HepG2 (cell line): ENCODE measurements around the gene HSDL2. TPM values are rescaled to one million over a fixed set of nuclear protein-coding genes. Genes with fewer than 3 reads are reported as not detected.

Experiments
- ARNT2 ChIP-seq: sonication (generic); formaldehyde crosslinking; IDR thresholded peaks from 2 replicates; pipeline ENCODE4 v1.8.0; 2022; ENCODE audit warnings: mild to moderate bottlenecking, low read depth, missing genetic modification reagents, moderate library complexity
- BCL6 ChIP-seq: IDR thresholded peaks from 2 replicates; pipeline ENCODE4 v1.6.1; 2016; ENCODE audit warnings: missing genetic modification reagents, missing compliant biosample characterization
- DNMT3B ChIP-seq: conservative IDR thresholded peaks from 2 replicates; pipeline ENCODE4 v1.6.1; 2016; ENCODE audit warnings: missing biosample characterization, control low read depth
- FOSL1 ChIP-seq: sonication (generic); formaldehyde crosslinking; IDR thresholded peaks from 2 replicates; pipeline ENCODE4 v1.9.0; 2021; ENCODE audit warnings: missing genetic modification reagents, borderline replicate concordance
- IRF9 ChIP-seq: sonication (generic); formaldehyde crosslinking; IDR thresholded peaks from 2 replicates; pipeline ENCODE4 v1.8.0; 2022; ENCODE audit warnings: missing genetic modification reagents, mild to moderate bottlenecking, borderline replicate concordance
- LBX2 ChIP-seq: sonication (generic); formaldehyde crosslinking; IDR thresholded peaks from 2 replicates; pipeline ENCODE4 v1.5.0; 2020; ENCODE audit warnings: missing genetic modification reagents, mild to moderate bottlenecking, borderline replicate concordance
- MAZ ChIP-seq, 2 experiments: sonication (generic) in 1 of 2; formaldehyde crosslinking in 1 of 2; IDR thresholded peaks; 2 replicates each; pipeline versions ENCODE4 v1.5.0 to v1.6.1; 2012 to 2020; ENCODE audit warnings: low read depth in 2 of 2, mild to moderate bottlenecking in 2 of 2, borderline replicate concordance in 1 of 2, improper control_type of control experiment in 1 of 2, low read length in 1 of 2, missing genetic modification reagents in 1 of 2, moderate library complexity in 1 of 2
- MLLT10 ChIP-seq: sonication (generic); formaldehyde crosslinking; IDR thresholded peaks from 2 replicates; pipeline ENCODE4 v1.4.0; 2020; ENCODE audit warnings: missing genetic modification reagents
- NONO ChIP-seq, 2 experiments: fragments of 450-650 bp in 1 of 2; sonication (generic) in 1 of 2; formaldehyde crosslinking in 1 of 2; IDR thresholded peaks in 1 of 2; conservative IDR thresholded peaks in 1 of 2; 2 replicates each; pipeline versions ENCODE4 v1.6.1 to v1.8.0; 2017 to 2022; ENCODE audit warnings: mild to moderate bottlenecking in 1 of 2, missing genetic modification reagents in 1 of 2, moderate library complexity in 1 of 2
- RBFOX2 ChIP-seq: fragments of 200-400 bp; formaldehyde crosslinking; IDR thresholded peaks from 2 replicates; pipeline ENCODE4 v1.6.1; 2017; ENCODE audit warnings: low read depth, mild to moderate bottlenecking, low read length
- ZNF496 ChIP-seq: sonication (generic); formaldehyde crosslinking; IDR thresholded peaks from 2 replicates; pipeline ENCODE4 v1.8.1; 2023; ENCODE audit warnings: mild to moderate bottlenecking, moderate library complexity, missing genetic modification reagents; ENCODE audit not compliant: insufficient replicate concordance
- ZNF629 ChIP-seq: sonication (generic); formaldehyde crosslinking; conservative IDR thresholded peaks from 2 replicates; pipeline ENCODE4 v1.5.0; 2020; ENCODE audit warnings: missing genetic modification reagents
- ZNF652 ChIP-seq: IDR thresholded peaks from 2 replicates; pipeline ENCODE4 v1.6.1; 2016; ENCODE audit warnings: low read depth, borderline replicate concordance
- ZNF713 ChIP-seq: sonication (generic); formaldehyde crosslinking; IDR thresholded peaks from 2 replicates; pipeline ENCODE4 v1.4.0; 2020; ENCODE audit warnings: mild to moderate bottlenecking, missing genetic modification reagents
- ZNF768 ChIP-seq: sonication (generic); formaldehyde crosslinking; IDR thresholded peaks from 2 replicates; pipeline ENCODE4 v1.4.0; 2020; ENCODE audit warnings: missing genetic modification reagents
- ZNF772 ChIP-seq: sonication (generic); formaldehyde crosslinking; IDR thresholded peaks from 2 replicates; pipeline ENCODE4 v1.5.0; 2020; ENCODE audit warnings: mild to moderate bottlenecking, missing genetic modification reagents
- ZNF775 ChIP-seq: sonication (generic); formaldehyde crosslinking; IDR thresholded peaks from 2 replicates; pipeline ENCODE4 v1.4.0; 2020; ENCODE audit warnings: missing genetic modification reagents, mild to moderate bottlenecking, moderate library complexity, borderline replicate concordance
- ZNF792 ChIP-seq: IDR thresholded peaks from 2 replicates; pipeline ENCODE4 v1.6.1; 2016
- ZNF878 ChIP-seq: sonication (generic); formaldehyde crosslinking; IDR thresholded peaks from 2 replicates; pipeline ENCODE4 v1.8.1; 2023; ENCODE audit warnings: mild to moderate bottlenecking, missing genetic modification reagents, moderate library complexity
- ZSCAN21 ChIP-seq: sonication (generic); formaldehyde crosslinking; IDR thresholded peaks from 2 replicates; pipeline ENCODE4 v1.8.0; 2022; ENCODE audit warnings: mild to moderate bottlenecking, missing genetic modification reagents, moderate library complexity, borderline replicate concordance
- ZSCAN30 ChIP-seq: sonication (generic); formaldehyde crosslinking; IDR thresholded peaks from 2 replicates; pipeline ENCODE4 v1.5.0; 2020; ENCODE audit warnings: mild to moderate bottlenecking, missing genetic modification reagents
- polyA plus RNA-seq, 8 experiments: library from polyadenylated mRNA; depleted of rRNA in 3 of 8; stranded (reverse) in 7 of 8; unstranded in 1 of 8; fragments of >200 nt; fragmentation: Illumina TruSeq in 4 of 8; extraction: Trizol in 4 of 8; gene quantifications; 2 replicates each; pipeline versions ENCODE4 v1.2.1 to v1.2.3, GENCODE V29; 2011 to 2016; ENCODE audit warnings: low read depth in 4 of 8, missing spikeins in 1 of 8, mixed read lengths in 1 of 8; ENCODE audit not compliant: insufficient read depth in 1 of 8
- total RNA-seq, 5 experiments: library from RNA; depleted of rRNA; stranded (reverse); fragments of >200 nt; fragmentation: Illumina TruSeq; extraction: Trizol; gene quantifications; 2 replicates each; pipeline ENCODE4 v1.2.3, GENCODE V29; 2016; ENCODE audit warnings: low read depth in 1 of 5
- TF ChIP-seq, protein P1 (sequence below): sonication (generic); formaldehyde crosslinking; IDR thresholded peaks from 2 replicates; pipeline ENCODE4 v1.4.0; 2020; ENCODE audit warnings: missing genetic modification reagents
- TF ChIP-seq, protein P2 (sequence below): sonication (generic); formaldehyde crosslinking; conservative IDR thresholded peaks from 2 replicates; pipeline ENCODE4 v1.8.1; 2023; ENCODE audit warnings: missing genetic modification reagents

The HSDL2 gene
- total and polyA plus RNA-seq, 2 of the 13 experiments (the other 11 are each of a cell fraction or from before 2014, with no cell fraction given): 55.3 to 80.2 TPM

DNA sequence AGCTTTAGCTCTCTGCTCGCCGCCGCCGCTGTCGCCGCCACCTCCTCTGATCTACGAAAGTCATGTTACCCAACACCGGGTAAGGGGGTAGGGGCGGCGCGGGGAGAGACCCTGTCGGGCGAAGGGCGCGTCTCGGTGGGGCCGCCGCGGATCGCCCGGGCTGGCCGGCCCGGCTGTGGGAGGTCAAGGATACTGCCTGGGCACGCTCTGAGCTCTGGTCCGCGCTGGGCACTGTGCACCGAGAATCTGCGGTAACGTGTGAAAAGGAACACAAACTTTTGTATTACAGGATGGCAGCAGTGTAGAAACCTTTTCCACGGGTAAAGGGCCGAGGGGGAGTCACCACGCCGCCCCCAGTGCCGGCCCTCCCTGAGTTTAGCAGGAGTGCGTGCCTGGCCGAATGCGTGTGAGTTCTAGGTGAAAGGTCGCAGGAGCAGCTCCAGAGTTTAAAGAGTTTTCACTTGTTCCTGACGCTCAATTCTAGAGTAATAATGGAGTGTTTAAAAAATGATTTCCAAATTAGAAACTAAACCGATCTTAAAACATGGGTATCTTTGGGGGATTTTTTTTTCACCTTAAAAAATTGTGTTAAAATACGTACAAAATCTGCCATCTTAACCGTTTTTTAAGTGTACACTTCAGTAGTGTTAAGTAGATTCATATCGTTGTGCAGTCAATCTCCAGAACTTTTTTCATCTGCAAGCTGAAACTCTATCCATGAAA is at the start of gene HSDL2 (continued):
- TF ChIP-seq, protein P1, sequence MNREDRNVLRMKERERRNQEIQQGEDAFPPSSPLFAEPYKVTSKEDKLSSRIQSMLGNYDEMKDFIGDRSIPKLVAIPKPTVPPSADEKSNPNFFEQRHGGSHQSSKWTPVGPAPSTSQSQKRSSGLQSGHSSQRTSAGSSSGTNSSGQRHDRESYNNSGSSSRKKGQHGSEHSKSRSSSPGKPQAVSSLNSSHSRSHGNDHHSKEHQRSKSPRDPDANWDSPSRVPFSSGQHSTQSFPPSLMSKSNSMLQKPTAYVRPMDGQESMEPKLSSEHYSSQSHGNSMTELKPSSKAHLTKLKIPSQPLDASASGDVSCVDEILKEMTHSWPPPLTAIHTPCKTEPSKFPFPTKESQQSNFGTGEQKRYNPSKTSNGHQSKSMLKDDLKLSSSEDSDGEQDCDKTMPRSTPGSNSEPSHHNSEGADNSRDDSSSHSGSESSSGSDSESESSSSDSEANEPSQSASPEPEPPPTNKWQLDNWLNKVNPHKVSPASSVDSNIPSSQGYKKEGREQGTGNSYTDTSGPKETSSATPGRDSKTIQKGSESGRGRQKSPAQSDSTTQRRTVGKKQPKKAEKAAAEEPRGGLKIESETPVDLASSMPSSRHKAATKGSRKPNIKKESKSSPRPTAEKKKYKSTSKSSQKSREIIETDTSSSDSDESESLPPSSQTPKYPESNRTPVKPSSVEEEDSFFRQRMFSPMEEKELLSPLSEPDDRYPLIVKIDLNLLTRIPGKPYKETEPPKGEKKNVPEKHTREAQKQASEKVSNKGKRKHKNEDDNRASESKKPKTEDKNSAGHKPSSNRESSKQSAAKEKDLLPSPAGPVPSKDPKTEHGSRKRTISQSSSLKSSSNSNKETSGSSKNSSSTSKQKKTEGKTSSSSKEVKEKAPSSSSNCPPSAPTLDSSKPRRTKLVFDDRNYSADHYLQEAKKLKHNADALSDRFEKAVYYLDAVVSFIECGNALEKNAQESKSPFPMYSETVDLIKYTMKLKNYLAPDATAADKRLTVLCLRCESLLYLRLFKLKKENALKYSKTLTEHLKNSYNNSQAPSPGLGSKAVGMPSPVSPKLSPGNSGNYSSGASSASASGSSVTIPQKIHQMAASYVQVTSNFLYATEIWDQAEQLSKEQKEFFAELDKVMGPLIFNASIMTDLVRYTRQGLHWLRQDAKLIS (CRISPR knock-in tag): no peak
- TF ChIP-seq ZNF629 (CRISPR knock-in tag) (no peak), RBFOX2 (peak; percentile 85; the same call in 1 of the 2 replicates), ZNF768 (CRISPR knock-in tag) (no peak; the same call in 1 of the 2 replicates), ZSCAN21 (CRISPR knock-in tag) (no peak), MLLT10 (CRISPR knock-in tag) (no peak), DNMT3B (CRISPR knock-in tag) (no peak), LBX2 (CRISPR knock-in tag) (no peak), NONO (IDR thresholded peaks at IDR 0.05) (no peak), NONO (CRISPR knock-in tag; conservative IDR thresholded peaks at IDR 0.05) (peak; percentile 30; the same call in 1 of the 2 replicates), ZNF772 (CRISPR knock-in tag) (no peak), ZNF878 (CRISPR knock-in tag) (peak; percentile 56; the same call in 1 of the 2 replicates), IRF9 (CRISPR knock-in tag) (no peak; the same call in 1 of the 2 replicates), ZNF652 (CRISPR knock-in tag) (no peak), MAZ (IDR thresholded peaks at IDR 0.05; ENCODE audit: borderline replicate concordance, low read depth, low read length) (no peak; the same call in 1 of the 2 replicates), MAZ (CRISPR knock-in tag; IDR thresholded peaks at IDR 0.05; ENCODE audit: low read depth) (0 out of 2 replicates have a peak, but pooled peaks have one; percentile 19), ZNF496 (no peak), FOSL1 (no peak), ZSCAN30 (no peak), BCL6 (CRISPR knock-in tag) (peak; percentile 84), ZNF792 (CRISPR knock-in tag) (no peak; the same call in 1 of the 2 replicates), ARNT2 (CRISPR knock-in tag) (no peak), ZNF775 (no peak), ZNF713 (CRISPR knock-in tag) (no peak)
- TF ChIP-seq, protein P2, sequence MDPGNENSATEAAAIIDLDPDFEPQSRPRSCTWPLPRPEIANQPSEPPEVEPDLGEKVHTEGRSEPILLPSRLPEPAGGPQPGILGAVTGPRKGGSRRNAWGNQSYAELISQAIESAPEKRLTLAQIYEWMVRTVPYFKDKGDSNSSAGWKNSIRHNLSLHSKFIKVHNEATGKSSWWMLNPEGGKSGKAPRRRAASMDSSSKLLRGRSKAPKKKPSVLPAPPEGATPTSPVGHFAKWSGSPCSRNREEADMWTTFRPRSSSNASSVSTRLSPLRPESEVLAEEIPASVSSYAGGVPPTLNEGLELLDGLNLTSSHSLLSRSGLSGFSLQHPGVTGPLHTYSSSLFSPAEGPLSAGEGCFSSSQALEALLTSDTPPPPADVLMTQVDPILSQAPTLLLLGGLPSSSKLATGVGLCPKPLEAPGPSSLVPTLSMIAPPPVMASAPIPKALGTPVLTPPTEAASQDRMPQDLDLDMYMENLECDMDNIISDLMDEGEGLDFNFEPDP (CRISPR knock-in tag): no peak
